Colonic mucosa (tissue), 4 donors: ENCODE results near the gene CETP. TPM values are rescaled to one million over a fixed set of nuclear protein-coding genes. Genes with fewer than 3 reads are reported as not detected.
A peak's percentile ranks its signal among the peaks of the same experiment; 100 is the strongest.

Experiments used
- DNase-seq: peaks from one replicate; pipeline ENCODE4 v3.0.0-alpha.2; 2020
- H3K27ac ChIP-seq: fragments of 200-600 bp; one replicate; pipeline ENCODE4 v1.8.0; 2021
- H3K27me3 ChIP-seq: fragments of 200-600 bp; one replicate; pipeline ENCODE4 v1.8.0; 2021
- H3K36me3 ChIP-seq: fragments of 200-600 bp; one replicate; pipeline ENCODE4 v1.8.0; 2021
- H3K4me1 ChIP-seq: fragments of 200-600 bp; one replicate; pipeline ENCODE4 v1.8.0; 2021; ENCODE audit warnings: mild to moderate bottlenecking
- H3K4me3 ChIP-seq: fragments of 200-600 bp; one replicate; pipeline ENCODE4 v1.8.0; 2021
- H3K9ac ChIP-seq, 2 donors: one replicate each; pipeline ENCODE4 v1.7.0; 2013; ENCODE audit warnings: control low read depth in 2 of 2, low read depth in 2 of 2, low read length in 2 of 2
- H3K9me3 ChIP-seq: fragments of 200-600 bp; one replicate; pipeline ENCODE4 v1.8.0; 2021
- CTCF ChIP-seq: fragments of 200-600 bp; IDR thresholded peaks from one replicate; pipeline ENCODE4 v1.8.0; 2022; ENCODE audit warnings: antibody characterized with exemption, mild to moderate bottlenecking
- intact Hi-C: fragments of 100-400 bp; cut with DNase I; formaldehyde crosslinking; loops from one replicate; pipeline ENCODE4 v1.14.1; 2022
- total RNA-seq, 2 donors: library from RNA; stranded (reverse); fragmentation: NEBNext Ultra II Directional in 1 of 2; extraction: Animal tissue kit (Norgen Biotek cat#: 25700) in 1 of 2; gene quantifications; one replicate each; pipeline ENCODE4 v1.2.1, GENCODE V29; 2021
- donor health status: healthy.
- donor health status: DM: no; HTN: no; CAD: no.
- donor health status: DM: no; HTN: no; CAD: no.

The CETP gene
- total RNA-seq, 2 donors from 2014 or later, result not detected

- no peaks in the 10 kb centered on the region for H3K27me3 ChIP-seq
- H3K4me1 ChIP-seq, result no peaks in the 10 kb centered on the region
- TF ChIP-seq CTCF, result no peak
- no peak for DNase-seq
- intact Hi-C loops, result no loop called here
- peaks cover 45% of the 10 kb centered on the region for H3K36me3 ChIP-seq
- H3K9ac ChIP-seq, result no peak overlapping the region
- no peak overlapping the region for H3K27ac ChIP-seq
- H3K9me3 ChIP-seq, result no peaks in the 10 kb centered on the region
- no peak overlapping the region for H3K4me3 ChIP-seq
These were observed 17.9 kb upstream of the CETP start for GRCh38 chr16:56943761-56944375.

GRCh38 chr16:56944954-56945839, 16.6 kb upstream of the CETP start:
- TF ChIP-seq CTCF, result no peak
- peaks cover 36% of the 10 kb centered on the region for H3K36me3 ChIP-seq
- intact Hi-C loops, result no loop called here
- no peaks in the 10 kb centered on the region for H3K4me1 ChIP-seq
- peak overlapping the region in 1 of 2 donors; percentile 10 for H3K9ac ChIP-seq
- no peaks in the 10 kb centered on the region for H3K9me3 ChIP-seq
- no peak for DNase-seq
- H3K27me3 ChIP-seq, result no peaks in the 10 kb centered on the region
- H3K27ac ChIP-seq, result no peak overlapping the region
- H3K4me3 ChIP-seq, result no peak overlapping the region

GRCh38 chr16:56945847-56946527, 15.8 kb upstream of the CETP start:
- H3K36me3 ChIP-seq, result peaks cover 28% of the 10 kb centered on the region
- no peak overlapping the region for H3K4me3 ChIP-seq
- H3K27ac ChIP-seq, result no peak overlapping the region
- no peaks in the 10 kb centered on the region for H3K4me1 ChIP-seq
- no peak for DNase-seq
- no peak for TF ChIP-seq CTCF
- intact Hi-C loops, result no loop called here
- H3K9ac ChIP-seq, result no peak overlapping the region
- no peaks in the 10 kb centered on the region for H3K27me3 ChIP-seq
- no peaks in the 10 kb centered on the region for H3K9me3 ChIP-seq

GRCh38 chr16:56946767-56947603, 14.8 kb upstream of the CETP start:
- Histone ChIP-seq H3K36me3 (peaks cover 18% of the 10 kb centered on the region), H3K27ac (no peak overlapping the region)
- intact Hi-C loops, result no loop called here

More at GRCh38 chr16:56946767-56947603, 14.8 kb upstream of the CETP start:
- no peaks in the 10 kb centered on the region for H3K4me1 ChIP-seq
- DNase-seq, result no peak
- H3K27me3 ChIP-seq, result no peaks in the 10 kb centered on the region
- TF ChIP-seq CTCF, result no peak
- no peak overlapping the region for H3K9ac ChIP-seq
- no peaks in the 10 kb centered on the region for H3K9me3 ChIP-seq
- no peak overlapping the region for H3K4me3 ChIP-seq
